Testis (tissue), 2 donors: ENCODE data around the gene SH2D3C.

Experiments
- CTCF ChIP-seq, 3 experiments: fragments of 450-650 bp in 2 of 3; fragments of 200-600 bp in 1 of 3; sonication (generic) in 1 of 3; IDR thresholded peaks; one replicate each; pipeline ENCODE4 v1.5.1; 2016 to 2019; ENCODE audit warnings: antibody characterized with exemption in 3 of 3, mild to moderate bottlenecking in 2 of 3, moderate library complexity in 1 of 3
- POLR2A ChIP-seq: fragments of 450-650 bp; IDR thresholded peaks from one replicate; pipeline ENCODE4 v1.6.1; 2017; ENCODE audit warnings: antibody characterized with exemption, mild to moderate bottlenecking, moderate library complexity

- TF ChIP-seq POLR2A (no peak), CTCF (IDR thresholded peaks at IDR 0.05) (no peak)
These were observed 893 bp upstream of the SH2D3C start for GRCh38 chr9:127779136-127779981.
